ENCODE results near the gene GSDMA.

GSDMA gene

GRCh38 chr17:39951924-39952679, 10.7 kb upstream of the GSDMA start:
- Histone ChIP-seq H3K36me3 (no peaks in the 10 kb centered on the region), H3K27ac (no peak overlapping the region), H3K9me3 (ENCODE audit: severe bottlenecking) (peaks cover 3% of the 10 kb centered on the region), H3K4me3 (ENCODE audit: low read depth, low read length) (no peak overlapping the region), H3K27me3 (ENCODE audit: insufficient read depth, low read depth, severe bottlenecking) (no peaks in the 10 kb centered on the region)
- TF ChIP-seq CTCF (IDR thresholded peaks at IDR 0.05; ENCODE audit: low read depth, low read length): no peak
- DNase-seq: no peak

GRCh38 chr17:39952680-39953470, 9.9 kb upstream of the GSDMA start:
- TF ChIP-seq CTCF (IDR thresholded peaks at IDR 0.05; ENCODE audit: low read depth, low read length): no peak
- Histone ChIP-seq H3K36me3 (no peaks in the 10 kb centered on the region), H3K9me3 (ENCODE audit: severe bottlenecking) (peaks cover 3% of the 10 kb centered on the region), H3K4me3 (ENCODE audit: low read depth, low read length) (peak overlapping the region; percentile 34), H3K27me3 (ENCODE audit: insufficient read depth, low read depth, severe bottlenecking) (no peaks in the 10 kb centered on the region), H3K27ac (no peak overlapping the region; the same call in 1 of the 2 replicates)
- DNase-seq: peak; percentile 97

GRCh38 chr17:39953471-39953888, 9.3 kb upstream of the GSDMA start:
- Histone ChIP-seq H3K27me3 (ENCODE audit: insufficient read depth, low read depth, severe bottlenecking) (no peaks in the 10 kb centered on the region), H3K9me3 (ENCODE audit: severe bottlenecking) (peaks cover 3% of the 10 kb centered on the region), H3K27ac (peak overlapping the region; percentile 43), H3K4me3 (ENCODE audit: low read depth, low read length) (peak overlapping the region; percentile 34), H3K36me3 (no peaks in the 10 kb centered on the region)
- no peak for TF ChIP-seq CTCF (IDR thresholded peaks at IDR 0.05; ENCODE audit: low read depth, low read length)
- no peak for DNase-seq

- peak; percentile 27 for DNase-seq
- Histone ChIP-seq H3K27me3 (ENCODE audit: insufficient read depth, low read depth, severe bottlenecking) (no peaks in the 10 kb centered on the region), H3K27ac (no peak overlapping the region), H3K4me3 (ENCODE audit: low read depth, low read length) (no peak overlapping the region), H3K9me3 (ENCODE audit: severe bottlenecking) (peaks cover 3% of the 10 kb centered on the region), H3K36me3 (no peaks in the 10 kb centered on the region)
- TF ChIP-seq CTCF (IDR thresholded peaks at IDR 0.05; ENCODE audit: low read depth, low read length): peak; percentile 12; the same call in 1 of the 2 replicates
Measured at GRCh38 chr17:39954876-39955275, 7.9 kb upstream of the GSDMA start.

GRCh38 chr17:39955726-39956225, 7.0 kb upstream of the GSDMA start:
- Histone ChIP-seq H3K9me3 (ENCODE audit: severe bottlenecking) (peaks cover 3% of the 10 kb centered on the region), H3K27ac (no peak overlapping the region), H3K36me3 (no peaks in the 10 kb centered on the region), H3K27me3 (ENCODE audit: insufficient read depth, low read depth, severe bottlenecking) (no peaks in the 10 kb centered on the region), H3K4me3 (ENCODE audit: low read depth, low read length) (no peak overlapping the region)
- no peak for DNase-seq
- no peak for TF ChIP-seq CTCF (IDR thresholded peaks at IDR 0.05; ENCODE audit: low read depth, low read length)

Data from WERI-Rb-1 (cell line).